HG03442 (cell line): ENCODE measurements around the gene IFNAR2.
"Not testable (repeated sequence)": the region's sequence is repeated elsewhere in the genome, so short reads cannot be mapped to it uniquely, and the experiment has no call there.

ENCODE experiments used
- ATAC-seq: cut with Tn5 transposase; IDR thresholded peaks from one replicate; pipeline ENCODE4 v1.9.1; 2021; ENCODE audit warnings: mild to moderate bottlenecking, moderate library complexity; ENCODE audit not compliant: unreplicated experiment

The IFNAR2 gene

DNA sequence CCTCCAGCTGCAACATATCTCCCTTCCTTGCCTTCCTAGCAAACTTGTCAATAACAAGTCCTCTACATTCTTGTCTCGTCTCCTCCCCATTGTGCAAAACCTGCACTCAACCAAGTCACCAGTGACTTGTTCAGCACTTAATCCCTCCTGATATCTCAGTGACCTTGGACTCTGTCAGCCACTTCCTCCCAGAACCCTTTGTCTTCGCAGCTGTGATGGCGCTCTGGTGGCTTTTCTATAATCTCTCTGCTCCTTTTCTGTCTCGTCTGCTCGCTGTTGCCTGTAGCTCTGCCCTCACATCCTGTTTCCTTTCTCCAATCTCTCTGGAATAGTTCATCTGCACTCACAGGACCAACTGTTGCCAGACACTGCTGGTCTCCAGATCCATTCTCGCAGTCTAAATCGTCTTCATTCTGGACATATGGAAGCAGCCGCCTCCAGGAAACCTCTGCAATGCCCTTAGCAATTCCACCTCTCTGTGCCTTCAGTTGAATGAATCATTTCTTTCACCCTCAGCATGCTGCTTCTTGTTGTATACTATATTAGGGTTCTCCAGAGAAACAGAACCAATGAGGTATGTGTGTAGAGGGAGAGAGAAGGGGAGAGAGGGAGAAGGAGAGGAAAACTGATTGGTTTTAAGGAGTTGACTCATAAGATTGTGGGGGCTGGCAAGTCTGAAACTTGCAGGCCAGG is 17.4 kb upstream of the IFNAR2 start:
- ATAC-seq: no peak

DNA sequence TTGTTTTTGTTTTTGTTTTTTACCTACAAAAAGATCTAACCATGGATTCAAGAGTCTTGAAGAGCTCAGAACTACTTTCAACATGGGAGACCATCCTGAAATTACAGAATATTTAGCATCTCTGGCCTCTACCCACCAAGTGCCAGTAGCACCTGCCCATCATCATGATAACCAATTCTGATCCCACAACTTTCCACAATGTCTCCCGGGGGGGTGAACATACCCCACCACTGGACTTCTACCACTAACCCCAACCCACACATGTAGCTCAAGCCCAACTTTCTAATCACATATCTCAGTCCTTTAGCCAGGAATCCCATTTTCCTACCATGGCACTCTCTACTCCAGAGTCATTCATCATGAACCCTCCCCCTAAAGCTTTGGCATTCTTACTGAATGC is 15.7 kb upstream of the IFNAR2 start:
- ATAC-seq: no peak

DNA sequence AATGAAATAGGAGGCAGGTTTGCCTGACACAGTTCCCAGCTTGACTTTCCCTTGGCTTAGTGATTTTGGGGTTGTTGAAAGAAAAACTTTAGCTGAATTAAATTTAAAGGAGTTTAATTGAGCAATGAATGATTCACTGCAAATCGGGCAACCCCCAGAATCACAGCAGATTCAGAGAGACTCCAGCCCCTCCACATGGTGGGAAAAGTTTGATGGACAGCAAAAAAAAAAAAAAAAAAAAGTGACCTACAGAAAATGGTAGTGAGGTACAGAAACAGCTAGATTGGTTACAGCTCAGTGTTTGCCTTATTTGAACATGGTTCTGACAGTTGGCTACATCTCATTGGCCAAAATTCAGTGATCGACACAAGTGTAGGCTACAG is 12.6 kb upstream of the IFNAR2 start:
- no peak for ATAC-seq

DNA sequence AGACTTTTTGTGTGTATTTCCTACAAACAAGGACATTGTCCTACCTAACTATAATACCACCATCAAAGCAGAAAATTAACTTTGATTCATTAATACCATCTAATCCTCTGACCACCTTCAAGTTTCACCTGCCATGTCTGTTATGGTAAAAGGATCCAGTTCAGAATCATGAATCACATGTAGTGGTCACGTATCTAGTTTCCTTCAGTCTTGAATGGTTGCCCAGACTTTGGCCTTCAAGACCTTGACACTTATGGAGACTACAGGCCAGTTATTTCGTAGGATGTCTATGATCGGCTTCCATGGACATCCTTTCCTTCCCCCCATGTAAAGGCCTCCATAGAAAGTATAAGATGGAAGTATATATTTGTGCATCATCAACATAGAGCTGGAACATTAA is 10.4 kb upstream of the IFNAR2 start:
- ATAC-seq: no peak

DNA sequence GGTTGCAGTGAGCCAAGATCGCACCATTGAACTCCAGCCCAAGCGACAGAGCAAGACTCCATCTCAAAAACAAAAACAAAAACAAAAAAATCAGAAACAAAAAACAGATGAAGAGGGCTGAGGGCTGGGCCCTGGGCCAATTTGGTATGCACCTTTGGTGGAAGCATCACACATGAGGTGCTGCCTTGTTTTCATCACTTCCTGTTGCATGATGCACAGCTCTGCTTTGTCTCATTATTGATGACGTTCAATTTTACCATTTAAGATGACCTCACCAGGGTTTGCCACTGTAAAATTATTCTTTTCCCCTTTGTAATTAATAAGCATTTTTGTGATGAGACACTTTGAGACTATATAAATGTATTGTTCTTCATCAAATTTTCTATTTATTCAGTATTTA is 9.8 kb upstream of the IFNAR2 start:
- no peak for ATAC-seq

DNA sequence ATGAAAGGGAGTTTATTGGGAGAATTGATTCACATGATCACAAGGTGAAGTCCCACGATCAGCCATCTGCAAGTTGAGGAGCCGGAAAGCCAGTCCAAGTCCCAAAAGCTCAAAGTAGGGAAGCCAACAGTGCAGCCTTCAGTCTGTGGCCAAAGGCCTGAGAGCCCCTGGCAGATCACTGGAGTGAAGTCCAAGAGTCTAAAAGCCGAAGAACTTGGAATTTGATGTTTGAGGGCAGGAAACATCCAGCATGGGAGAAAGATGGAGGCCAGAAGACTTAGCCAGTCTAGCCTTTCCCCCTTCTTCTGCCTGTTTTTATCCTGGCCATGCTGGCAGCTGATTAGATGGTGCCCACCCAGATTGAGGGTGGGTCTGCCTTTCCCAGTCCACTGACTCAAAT is 4.4 kb upstream of the IFNAR2 start:
- ATAC-seq: not testable (repeated sequence)

DNA sequence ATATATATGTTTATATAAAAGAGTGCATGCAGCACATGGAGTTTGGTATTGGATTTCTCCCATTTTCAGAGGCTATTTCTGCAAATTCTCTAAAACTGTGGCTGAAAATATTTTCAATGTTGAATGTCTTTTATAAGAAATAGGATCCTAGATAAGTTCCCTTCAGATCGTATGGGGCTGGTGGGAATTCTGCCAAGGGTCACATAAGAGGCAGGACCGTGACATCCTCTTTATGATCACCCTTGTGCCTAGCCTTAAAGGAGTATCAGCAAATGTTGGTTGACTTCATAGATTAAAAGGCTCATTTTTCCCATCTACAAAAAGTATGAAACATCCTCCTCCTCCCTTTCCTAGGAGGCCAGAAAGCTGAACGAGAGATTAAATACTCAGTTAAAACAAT is 1.3 kb upstream of the IFNAR2 start:
- no peak for ATAC-seq

DNA sequence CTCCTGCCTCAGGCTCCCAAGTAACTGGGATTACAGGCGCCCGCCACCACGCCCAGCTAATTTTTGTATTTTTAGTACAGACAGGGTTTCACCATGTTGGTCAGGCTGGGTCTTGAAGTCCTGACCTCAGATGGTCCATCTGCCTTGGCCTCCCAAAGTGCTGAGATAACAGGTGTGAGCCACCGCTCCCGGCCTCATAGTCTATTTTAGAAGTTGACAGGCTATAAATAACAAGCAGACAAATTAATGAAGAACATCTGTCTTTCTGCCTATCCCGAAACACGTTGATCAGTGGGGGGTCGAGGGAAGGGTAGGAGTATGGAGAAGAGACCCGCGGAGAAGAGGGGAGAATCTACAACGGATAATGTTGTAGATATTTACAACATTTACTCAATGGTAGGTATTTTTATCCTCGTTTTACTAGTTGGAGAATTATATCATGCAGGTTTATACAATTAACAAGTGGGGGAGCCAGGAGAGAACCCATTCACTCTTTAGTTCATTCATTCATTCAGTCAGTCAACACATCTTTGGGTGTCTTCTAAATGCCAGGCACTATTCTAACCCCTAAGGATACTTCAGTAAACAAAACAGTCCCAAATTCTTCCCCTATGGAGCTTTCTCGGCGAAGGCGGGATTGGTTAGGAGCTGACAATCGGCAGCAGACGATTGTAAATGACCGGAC is 497 bp upstream of the IFNAR2 start:
- ATAC-seq: no peak

DNA sequence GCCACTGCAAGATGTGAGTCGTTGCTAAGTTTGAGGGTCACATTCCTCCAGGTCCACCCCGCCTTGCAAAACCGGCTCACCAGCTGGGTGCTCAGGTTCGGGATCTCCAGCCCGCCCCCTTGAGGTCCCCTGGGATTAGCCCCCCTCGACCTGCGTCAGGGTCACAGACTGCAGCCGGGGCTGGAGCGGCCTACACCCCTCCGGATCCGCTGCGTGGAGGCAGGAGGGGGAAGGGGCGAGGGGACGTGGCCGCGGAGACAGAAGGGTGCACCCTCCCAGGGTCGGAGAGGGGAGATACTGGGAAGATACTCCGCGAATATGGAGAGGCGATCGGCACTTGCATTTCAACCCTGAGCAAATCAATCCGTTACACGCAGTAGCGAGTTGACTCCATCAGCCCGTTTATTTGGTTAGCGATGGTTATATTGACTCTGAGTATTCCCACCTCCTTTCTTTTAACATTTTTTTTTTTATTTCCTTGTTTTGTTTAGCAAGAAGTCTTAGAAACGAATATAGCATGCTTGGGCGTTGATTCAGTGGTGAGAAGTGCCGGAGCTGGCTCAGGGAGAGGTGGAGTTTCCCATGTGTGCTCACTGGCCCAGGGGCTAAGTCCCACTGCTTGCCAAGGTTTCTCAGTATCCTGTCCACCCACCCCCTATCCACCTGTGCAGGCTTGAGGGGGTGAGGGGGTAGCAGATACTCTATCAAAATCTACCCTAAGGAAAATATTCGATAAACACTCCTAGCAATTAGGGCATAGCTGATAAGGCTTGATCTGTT is 997 bp downstream of the IFNAR2 start:
- peak; percentile 22 for ATAC-seq

DNA sequence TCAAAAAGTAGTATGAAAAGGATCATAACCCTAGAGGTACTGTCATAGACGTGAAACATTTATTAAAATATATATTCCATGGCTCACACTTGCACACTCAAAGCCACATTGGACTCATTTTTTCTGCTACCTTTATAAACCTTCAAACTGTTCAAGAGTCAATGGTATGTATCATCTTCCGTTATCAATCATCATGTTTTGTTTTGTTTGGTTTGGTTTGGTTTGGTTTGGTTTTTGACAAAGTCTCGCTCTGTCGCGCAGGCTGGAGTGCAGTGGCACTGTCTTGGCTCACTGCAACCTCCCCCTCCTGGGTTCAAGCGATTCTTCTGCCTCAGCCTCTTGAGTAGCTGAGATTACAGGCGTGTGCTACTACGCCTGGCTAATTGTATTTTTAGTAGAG is 1.8 kb downstream of the IFNAR2 start:
- no peak for ATAC-seq

DNA sequence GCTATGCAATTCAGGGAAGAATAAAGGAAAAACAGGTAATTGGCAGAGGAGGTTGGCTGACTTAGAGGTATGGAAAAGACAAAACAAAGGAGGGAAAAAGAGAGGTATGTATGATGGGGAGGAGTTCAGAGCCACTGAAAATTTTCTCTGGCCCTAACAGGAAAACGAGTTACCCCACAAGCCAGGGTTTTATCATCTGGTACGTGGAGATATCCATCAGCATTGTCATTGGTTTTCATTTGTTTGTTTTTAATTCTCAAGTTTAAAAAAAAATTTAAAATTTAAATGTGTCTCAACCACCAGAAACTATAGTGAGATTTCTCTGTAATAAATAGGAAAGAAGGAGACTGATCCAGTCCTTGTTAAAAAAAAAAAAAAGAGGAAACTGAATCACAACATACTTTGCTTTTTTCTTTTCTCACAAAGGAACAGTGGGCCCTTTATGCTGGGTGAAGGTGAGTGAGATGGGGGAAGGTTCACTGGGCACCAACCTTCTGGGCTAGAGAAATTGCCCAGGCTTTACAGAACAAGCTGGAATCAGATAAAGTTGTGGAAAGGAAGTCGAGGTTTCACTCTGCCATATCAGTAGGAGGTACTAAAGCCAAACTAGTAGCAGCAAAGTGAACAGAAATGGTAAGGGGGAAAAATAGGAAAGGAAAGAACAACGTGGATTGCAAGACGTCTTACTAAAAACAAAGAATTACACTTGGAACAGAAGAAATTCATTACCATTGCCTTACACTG is 2.7 kb downstream of the IFNAR2 start:
- no peak for ATAC-seq

DNA sequence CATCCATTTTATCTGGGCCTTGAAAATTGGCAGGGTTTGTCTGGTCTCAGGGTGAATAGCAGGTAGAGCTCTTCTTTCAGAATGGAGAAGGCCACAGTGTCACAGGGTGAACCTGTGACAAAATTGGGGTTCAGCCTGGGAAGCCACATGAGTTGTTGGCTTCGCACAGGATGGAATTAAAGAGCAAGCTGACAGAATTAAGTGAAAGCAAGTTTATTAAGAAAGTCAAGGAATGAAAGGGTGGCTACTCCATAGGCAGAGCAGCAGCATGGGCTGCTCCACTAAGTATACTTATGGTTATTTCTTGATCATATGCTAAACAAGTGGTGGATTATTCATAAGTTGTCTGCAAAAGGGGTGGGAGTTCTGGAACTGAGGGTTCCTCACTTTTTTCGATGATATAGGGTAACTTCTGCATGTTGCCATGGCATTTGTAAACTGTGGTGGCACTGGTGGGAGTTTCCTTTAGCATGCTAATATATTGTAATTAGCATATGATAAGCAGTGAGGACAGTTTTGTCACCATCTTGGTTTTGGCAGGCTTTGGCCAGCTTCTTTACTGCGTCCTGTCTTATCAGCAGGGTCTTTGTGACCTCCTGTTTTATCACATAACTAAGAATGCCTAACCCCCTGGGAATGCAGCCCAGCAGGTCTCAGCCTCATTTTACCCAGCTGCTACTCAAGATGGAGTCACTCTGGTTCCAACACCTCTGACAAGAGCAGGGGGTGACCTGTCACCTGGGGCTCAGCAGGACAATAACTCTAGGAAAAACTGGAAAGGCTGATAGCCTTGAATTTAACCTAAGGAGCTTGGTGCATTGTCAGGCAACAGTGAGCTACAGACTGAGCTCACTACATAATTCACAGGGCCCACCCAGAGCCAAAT is 5.1 kb downstream of the IFNAR2 start:
- ATAC-seq: no peak

DNA sequence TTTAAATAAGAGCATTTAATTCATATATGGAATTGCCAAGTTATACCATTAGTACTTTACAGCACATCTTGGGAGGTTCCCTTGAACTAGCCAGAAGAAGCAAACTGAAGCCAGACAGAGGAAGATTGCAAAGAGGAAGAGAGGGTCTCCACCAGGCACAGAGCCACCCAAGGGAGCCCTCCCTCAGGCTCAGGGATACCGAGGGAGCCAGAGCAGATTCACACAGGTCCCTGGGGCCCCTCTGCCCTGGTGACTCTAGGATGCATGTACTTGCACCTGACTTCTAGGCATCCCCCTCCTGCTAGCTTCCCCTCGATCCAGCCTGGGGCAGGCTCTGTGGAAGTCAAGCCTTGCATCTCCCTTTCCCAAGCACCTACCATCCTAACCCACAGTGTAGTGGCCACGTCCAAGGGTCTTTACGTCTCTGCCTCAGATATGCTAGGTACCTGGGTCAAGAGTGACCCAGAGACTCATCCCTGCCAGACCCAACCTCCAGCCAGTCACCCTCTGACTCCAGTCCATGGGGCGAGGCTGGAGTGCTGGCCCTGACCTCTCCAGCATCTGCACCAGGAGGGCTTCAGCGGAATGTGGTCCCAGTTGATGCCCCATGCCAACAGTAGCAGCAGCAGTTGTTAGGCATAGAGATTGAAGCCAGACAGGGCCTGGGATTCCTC is 6.4 kb downstream of the IFNAR2 start:
- no peak for ATAC-seq

DNA sequence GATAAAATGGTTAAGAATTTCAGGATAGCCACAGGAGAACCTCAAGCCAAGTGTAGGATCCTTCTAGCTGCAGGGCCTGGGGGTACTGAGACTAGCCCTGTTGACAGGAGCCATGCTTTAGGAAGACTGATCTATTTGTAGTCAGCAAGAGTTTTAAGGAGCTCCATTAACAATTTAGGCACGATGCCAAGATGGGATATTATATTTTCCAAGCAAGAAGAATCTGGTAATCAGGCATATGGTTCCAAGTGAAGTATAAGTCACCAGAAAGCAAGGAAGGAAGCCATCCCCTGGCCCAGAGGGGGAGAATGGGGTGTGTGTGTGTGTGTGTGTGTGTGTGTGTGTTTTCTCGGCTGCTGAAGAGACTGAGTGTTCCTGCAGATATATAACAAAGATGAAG is 7.0 kb downstream of the IFNAR2 start:
- no peak for ATAC-seq

DNA sequence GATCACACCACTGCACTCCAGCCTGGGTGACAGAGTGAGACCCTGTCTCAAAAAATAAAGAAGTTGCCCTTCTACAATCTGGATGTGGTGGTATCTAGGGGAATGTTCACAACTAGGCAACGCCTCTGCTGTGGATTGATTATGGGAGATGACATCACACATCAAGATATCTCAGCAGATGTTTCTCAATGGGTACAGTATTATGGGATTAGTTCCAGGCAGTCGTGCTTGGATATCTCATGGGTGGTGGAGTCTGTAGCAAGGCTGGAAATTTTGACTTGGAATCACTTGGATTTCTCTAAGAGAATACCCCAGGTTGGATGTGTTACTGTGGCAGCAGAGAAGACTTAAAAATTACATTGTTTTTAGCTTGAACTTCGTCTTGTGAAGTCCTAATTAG is 7.7 kb downstream of the IFNAR2 start:
- no peak for ATAC-seq

DNA sequence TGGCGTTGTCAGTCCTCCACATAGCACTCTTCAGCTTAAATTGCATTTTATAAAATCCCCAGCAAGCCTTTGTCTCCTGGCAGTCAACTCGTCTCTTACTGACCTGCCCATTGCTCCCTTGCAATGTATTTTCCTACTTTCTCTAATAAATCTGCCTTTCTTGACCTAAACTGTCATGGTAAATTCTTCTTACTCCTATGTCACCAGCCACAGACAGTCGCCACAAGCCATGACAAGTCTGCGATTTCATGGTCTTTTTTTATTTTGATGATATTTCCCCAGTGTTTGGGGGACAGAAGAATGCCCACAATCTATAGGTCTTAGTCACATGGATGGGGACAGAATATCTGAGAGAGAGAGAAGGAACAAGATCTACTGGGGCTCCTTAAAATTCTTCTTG is 8.4 kb downstream of the IFNAR2 start:
- peak; percentile 18 for ATAC-seq

DNA sequence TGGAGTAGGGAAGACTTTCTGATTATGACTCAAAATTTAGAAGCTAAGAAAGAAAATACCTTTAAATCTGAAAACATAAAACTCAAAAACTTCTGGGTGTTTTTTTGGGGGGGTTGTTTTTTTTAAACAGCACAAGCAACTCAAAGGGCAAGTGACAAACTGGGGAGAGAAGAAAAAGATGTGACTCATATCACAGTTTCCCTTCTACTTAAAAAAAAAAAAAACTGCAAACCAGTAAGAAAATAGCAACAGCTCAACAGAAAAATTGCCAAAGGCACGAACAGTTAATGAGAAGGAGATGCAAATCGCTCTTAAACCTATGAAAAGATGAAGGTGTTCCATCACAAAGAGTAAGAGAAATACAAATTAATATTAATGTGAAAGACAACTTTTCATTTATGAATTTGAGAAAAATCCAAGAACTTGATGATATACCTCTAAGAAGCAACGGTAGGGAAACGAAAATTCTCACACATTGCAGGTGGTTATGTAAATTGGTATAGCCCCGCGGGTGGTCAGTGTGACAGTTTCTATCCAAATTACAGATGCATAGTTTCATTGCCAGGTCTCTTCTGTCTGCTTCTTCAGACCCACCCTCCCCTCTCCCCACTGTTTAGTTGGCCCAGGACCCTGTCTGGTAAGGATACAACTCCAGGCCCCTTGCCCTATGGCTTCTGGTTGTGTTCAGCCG is 9.0 kb downstream of the IFNAR2 start:
- peak; percentile 82 for ATAC-seq

DNA sequence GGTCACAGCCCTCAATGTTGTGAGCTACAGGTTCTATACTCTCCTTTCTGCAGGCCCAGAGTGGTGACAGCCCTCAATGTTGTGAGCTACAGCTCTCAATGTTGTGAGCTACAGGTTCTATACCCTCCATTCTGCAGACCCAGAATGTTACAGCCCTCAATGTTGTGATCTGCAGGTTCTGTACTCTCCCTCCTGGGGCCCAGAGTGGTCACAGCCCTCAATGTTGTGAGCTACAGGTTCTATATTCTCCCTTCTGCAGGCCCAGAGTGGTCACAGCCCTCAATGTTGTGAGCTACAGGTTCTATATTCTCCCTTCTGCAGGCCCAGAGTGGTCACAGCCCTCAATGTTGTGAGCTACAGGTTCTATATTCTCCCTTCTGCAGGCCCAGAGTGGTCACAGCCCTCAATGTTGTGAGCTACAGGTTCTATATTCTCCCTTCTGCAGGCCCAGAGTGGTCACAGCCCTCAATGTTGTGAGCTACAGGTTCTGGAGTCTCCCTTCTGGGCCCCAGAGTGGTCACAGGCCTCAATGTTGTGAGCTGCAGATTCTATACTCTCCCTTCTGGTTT is 9.9 kb downstream of the IFNAR2 start:
- ATAC-seq: not testable (repeated sequence)

DNA sequence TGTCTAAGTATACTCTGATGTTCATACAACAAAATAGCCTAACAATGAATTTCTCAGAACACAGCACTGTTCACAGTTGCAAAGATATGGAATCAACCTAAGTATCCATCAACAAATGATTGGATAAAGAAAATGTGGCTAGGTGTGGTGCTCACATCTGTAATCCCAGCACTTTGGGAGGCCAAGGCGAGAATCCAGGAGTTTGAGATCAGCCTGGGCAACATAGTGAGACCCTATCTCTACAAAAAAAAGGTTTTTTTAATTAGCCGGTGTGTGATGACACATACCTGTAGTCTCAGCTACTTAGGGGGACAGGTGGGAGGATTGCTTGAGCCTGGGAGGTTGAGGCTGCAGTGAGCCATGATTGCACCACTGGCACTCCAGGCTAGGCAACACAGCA is 10.7 kb downstream of the IFNAR2 start:
- no peak for ATAC-seq
